ENCODE results near the gene CACNA1C.
A peak's percentile ranks its signal among the peaks of the same experiment; 100 is the strongest.

Gene CACNA1C

DNA sequence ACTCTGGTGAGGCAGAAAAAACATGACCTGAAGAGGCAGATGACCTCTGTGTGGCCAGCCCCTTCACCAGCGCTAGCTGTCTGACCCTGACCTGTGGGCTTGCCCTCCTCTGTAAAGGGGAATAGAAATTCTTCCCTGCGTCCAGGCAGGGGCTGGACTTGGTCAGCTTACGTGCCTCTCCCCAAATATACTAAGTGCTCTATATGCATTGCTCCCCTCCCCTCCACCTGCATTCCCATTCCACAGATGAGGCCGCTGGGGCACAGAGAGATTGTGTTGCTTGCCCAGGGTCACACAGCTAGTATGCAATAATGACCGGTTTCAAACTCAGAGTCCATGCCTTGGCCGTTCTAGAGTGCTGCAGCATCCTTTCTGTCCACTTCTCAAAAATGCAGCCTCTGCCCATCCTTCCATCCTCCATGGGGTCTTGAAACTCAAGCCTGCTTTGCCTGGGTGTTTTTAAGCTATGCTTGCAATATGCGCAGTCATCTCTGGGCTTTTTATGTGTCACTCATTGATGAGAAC lies 303.9 kb downstream of the CACNA1C start:
- TF ChIP-seq ZFX (IDR thresholded peaks at IDR 0.05) = no peak
- TF ChIP-seq, protein P1, sequence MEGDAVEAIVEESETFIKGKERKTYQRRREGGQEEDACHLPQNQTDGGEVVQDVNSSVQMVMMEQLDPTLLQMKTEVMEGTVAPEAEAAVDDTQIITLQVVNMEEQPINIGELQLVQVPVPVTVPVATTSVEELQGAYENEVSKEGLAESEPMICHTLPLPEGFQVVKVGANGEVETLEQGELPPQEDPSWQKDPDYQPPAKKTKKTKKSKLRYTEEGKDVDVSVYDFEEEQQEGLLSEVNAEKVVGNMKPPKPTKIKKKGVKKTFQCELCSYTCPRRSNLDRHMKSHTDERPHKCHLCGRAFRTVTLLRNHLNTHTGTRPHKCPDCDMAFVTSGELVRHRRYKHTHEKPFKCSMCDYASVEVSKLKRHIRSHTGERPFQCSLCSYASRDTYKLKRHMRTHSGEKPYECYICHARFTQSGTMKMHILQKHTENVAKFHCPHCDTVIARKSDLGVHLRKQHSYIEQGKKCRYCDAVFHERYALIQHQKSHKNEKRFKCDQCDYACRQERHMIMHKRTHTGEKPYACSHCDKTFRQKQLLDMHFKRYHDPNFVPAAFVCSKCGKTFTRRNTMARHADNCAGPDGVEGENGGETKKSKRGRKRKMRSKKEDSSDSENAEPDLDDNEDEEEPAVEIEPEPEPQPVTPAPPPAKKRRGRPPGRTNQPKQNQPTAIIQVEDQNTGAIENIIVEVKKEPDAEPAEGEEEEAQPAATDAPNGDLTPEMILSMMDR (conservative IDR thresholded peaks at IDR 0.05) = no peak

GRCh38 chr12:2358986-2359658 lies 306.3 kb downstream of the CACNA1C start:
- TF ChIP-seq, protein P1 (conservative IDR thresholded peaks at IDR 0.05) = no peak
- no peak for TF ChIP-seq ZFX (IDR thresholded peaks at IDR 0.05)
- no peak overlapping the region for H3K27ac ChIP-seq

More for the DNA sequence above, 303.9 kb downstream of the CACNA1C start:
- H3K27ac ChIP-seq = no peak overlapping the region

- TF ChIP-seq, protein P1 (conservative IDR thresholded peaks at IDR 0.05) = no peak
- TF ChIP-seq ZFX (IDR thresholded peaks at IDR 0.05) = no peak
- H3K27ac ChIP-seq = no peak overlapping the region
These were observed 307.2 kb downstream of the CACNA1C start for GRCh38 chr12:2359725-2360629.

DNA sequence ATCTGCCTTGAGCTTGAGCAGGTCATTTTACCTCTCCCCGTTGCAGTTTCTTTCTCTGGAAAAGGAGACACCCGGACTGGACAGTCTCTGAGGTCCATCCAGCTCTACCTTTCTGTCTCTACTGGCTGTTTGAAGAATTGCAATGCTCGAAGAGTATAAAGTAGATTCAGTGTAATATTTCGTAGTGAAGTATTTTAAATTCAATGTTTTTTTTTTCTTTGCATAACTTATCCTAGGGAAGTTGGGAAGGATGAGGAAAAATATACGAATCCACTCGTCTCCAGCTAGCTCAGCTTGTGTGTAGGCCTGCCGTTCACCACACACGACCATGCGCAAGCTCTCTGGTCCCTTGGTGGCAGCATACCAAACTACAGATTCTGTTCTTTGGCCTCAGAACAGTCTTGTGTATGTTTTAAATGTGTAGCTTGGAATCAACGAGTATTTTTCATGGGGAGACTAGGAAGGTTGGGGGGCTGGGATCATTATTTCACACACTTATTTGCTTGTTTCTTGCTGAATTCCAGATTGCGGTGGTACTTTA lies 307.9 kb downstream of the CACNA1C start:
- H3K27ac ChIP-seq = no peak overlapping the region
- TF ChIP-seq, protein P1 (conservative IDR thresholded peaks at IDR 0.05) = peak; percentile 68
- TF ChIP-seq ZFX (IDR thresholded peaks at IDR 0.05) = no peak

GRCh38 chr12:2363836-2364609 lies 311.2 kb downstream of the CACNA1C start:
- H3K27ac ChIP-seq = no peak overlapping the region
- TF ChIP-seq ZFX (IDR thresholded peaks at IDR 0.05) = no peak
- TF ChIP-seq, protein P1 (conservative IDR thresholded peaks at IDR 0.05) = no peak

DNA sequence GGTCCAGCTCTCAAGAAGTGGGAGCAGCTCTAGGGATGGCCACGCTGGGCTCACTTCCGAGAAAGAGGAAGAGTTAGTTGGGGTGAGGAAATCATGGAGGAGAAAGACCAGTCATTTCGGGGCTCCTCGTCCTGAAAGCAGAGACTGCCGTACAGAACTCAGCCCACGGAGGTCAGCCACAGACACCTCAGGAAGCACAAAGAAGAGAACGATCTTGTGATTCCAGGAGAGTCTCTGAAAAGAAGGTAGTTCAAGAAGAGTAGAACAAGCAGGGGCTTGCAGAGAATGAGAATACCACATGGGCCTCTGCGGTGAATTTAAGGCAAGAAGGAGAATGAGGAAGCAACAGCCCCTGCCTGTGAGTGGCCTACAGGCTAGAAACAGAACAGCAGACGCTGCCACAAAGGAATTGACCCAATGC lies 311.9 kb downstream of the CACNA1C start:
- H3K27ac ChIP-seq = no peak overlapping the region
- no peak for TF ChIP-seq ZFX (IDR thresholded peaks at IDR 0.05)
- TF ChIP-seq, protein P1 (conservative IDR thresholded peaks at IDR 0.05) = no peak

Measured in C4-2B (cell line).